ENCODE measurements around the gene MRPL50. TPM values are rescaled to one million over a fixed set of nuclear protein-coding genes. Genes with fewer than 3 reads are reported as not detected.

Gene MRPL50
- total and polyA plus RNA-seq, 9 of the 15 experiments (the other 6 are each of a cell fraction or from before 2014, with no cell fraction given): 17.5 to 107 (median 37.4) TPM

GRCh38 chr9:101369286-101369685 lies 29.1 kb downstream of the MRPL50 start:
- ATAC-seq (peak; percentile 8; the same call in 1 of the 3 replicates), DNase-seq (ENCODE audit: extremely low read depth in 1 of 4, low spot score in 3 of 4) (no peak), FAIRE-seq (no peak)
- H3K36me3 ChIP-seq (ENCODE audit: control insufficient read depth, insufficient read depth, low read length): no peaks in the 10 kb centered on the region
- H3K9ac ChIP-seq (ENCODE audit: insufficient read depth in 1 of 2, low read depth in 2 of 2, low read length in 2 of 2): no peak overlapping the region; a peak in 1 of 4 replicates
- no peaks in the 10 kb centered on the region for H3K79me2 ChIP-seq (ENCODE audit: control insufficient read depth, insufficient read depth, low read length)
- H3K9me1 ChIP-seq (ENCODE audit: control insufficient read depth, insufficient read depth, low read length): no peaks in the 10 kb centered on the region
- no peak for TF ChIP-seq GABPB1 (CRISPR knock-in tag; IDR thresholded peaks at IDR 0.05)
- no peak for TF ChIP-seq AFF1 (IDR thresholded peaks at IDR 0.05; ENCODE audit: low read depth in 1 of 2, partially characterized antibody in 2 of 2)
- TF ChIP-seq ZBTB5 (IDR thresholded peaks at IDR 0.05): no peak
- peak overlapping the region; percentile 9; the same call in 1 of the 3 replicates for H3K27ac ChIP-seq (ENCODE audit: extremely low read depth, low read depth, low read length)
- WGBS (ENCODE audit: insufficient coverage, low coverage, missing lambda C conversion rate): 42% methylated on average over 2 of the region's 2 CpGs
- POLR2A ChIA-PET: interaction anchor here (0.9 kb wide), 1 partner anchor 29 kb away, joined by 4 read pairs; the partner anchor contains the start of genes MRPL50 and ZNF189
- intact Hi-C loops (cut with micrococcal nuclease): no loop called here
- H3K4me3 ChIP-seq: no peak overlapping the region
- CTCF ChIA-PET (ENCODE audit: low intra/inter-chr PET ratio): no interaction called here
- in situ Hi-C loops (cut with MboI): no loop called here
- peaks cover 16 to 46% of the 10 kb centered on the region in 2 experiments for H3K4me1 ChIP-seq (replicated peaks in 1 of 2; ENCODE audit: control insufficient read depth in 2 of 2, insufficient read depth in 2 of 2, low read length in 2 of 2)
- H3K27me3 ChIP-seq (ENCODE audit: control insufficient read depth in 2 of 2, insufficient read depth in 2 of 2, low read length in 2 of 2): no peaks in the 10 kb centered on the region
- H2AFZ ChIP-seq (ENCODE audit: low read depth, low read length): peak overlapping the region; percentile 60
- no TSS peak for BruUV-seq (replicated peaks)
- no peaks in the 10 kb centered on the region for H4K20me1 ChIP-seq (replicated peaks; ENCODE audit: control insufficient read depth, insufficient read depth, low read length)
- H3K4me2 ChIP-seq (ENCODE audit: insufficient read depth, low read length): no peak overlapping the region
- H3K9me3 ChIP-seq (replicated peaks; ENCODE audit: control insufficient read depth, insufficient read depth, low read depth, low read length): no peaks in the 10 kb centered on the region

Data from K562 (cell line).